GM18907 (cell line): Measurements from ENCODE around the gene RAD52.
A peak's percentile ranks its signal among the peaks of the same experiment; 100 is the strongest.

ENCODE experiments used
- ATAC-seq: cut with Tn5 transposase; IDR thresholded peaks from one replicate; pipeline ENCODE4 v1.9.1; 2021; ENCODE audit warnings: mild to moderate bottlenecking, moderate library complexity; ENCODE audit not compliant: unreplicated experiment

RAD52 gene

DNA sequence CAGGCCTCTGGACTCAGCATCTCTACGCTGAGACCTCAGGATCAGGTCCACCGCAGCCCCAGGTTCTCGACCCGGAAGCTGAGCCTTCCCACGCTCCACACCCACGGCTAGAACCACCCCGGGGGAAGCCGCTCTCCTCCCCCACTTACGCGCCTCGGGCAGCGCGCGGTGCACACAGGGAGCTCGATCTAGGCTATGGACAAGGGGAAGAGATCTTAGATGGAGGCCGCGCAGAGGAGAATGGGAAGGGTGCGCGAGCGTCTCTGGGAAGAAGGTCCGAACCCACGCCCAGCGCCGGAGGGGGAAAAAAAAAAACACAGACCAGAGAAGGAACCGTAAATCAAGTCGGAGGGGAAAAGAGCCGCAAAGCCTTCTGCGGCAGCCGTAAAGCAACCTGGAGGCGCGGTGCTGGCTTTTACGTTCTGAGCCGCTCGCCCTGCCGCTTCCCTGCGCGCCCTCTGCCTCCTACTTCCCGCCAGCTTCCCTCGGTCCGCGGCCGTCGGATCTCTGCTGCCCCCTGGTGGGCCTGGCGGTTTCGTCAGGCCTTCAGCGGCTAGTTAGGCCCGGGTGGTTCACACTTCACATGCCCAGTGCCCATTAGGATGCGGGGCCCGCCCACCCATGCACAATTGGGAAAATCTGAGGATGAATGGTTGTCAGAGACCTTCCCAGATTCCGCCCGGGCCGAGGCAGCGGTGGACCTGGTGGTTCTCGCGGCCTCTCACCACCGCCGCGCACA is at the start of gene RAD52:
TSS of gene RAD52 (minus strand) at position 242 of the 739 bp plus-strand sequence. CDS start 16,636 bp downstream, outside the sequence.
- peak; percentile 87 for ATAC-seq

DNA sequence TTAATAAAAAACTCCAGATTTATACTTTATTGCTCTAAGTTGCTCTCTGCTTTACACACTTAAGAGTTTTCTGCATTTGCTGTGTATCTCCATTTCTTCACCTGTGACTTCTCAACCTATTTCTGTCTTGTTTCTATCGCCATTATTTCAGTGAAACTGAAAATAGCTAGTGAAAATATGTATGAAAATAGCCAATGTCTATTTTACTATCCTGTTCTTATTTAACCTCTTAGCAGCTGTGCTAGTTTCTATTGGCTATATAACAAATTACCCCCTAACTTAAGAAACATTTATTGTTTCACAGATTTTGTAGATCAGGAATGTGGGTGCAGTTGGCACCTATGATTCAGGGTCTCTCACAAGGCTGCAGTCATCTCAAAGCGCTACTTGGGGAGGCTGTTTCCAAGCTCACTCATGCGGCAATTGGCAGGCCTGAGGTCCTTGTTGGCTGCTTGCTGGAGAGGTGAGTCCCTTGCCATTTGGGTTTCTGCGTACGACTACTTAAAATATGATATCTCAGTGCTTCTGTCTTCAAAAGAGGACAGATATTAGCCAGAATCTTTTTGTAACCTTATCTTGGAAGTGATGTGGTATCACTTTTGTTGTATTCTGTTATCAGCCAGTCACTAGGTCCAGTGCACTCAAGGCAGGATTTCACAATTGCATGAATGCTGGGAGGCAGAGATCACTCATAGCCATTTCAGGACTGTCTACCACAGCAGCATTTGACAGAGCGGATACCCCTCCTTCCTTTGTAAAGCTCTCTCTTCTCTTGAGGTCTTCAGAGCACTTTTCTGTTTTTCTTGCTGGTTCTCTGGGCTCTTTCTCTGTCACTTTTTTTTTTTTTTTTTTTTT is 48.8 kb upstream of the RAD52 start:
- ATAC-seq: no peak

DNA sequence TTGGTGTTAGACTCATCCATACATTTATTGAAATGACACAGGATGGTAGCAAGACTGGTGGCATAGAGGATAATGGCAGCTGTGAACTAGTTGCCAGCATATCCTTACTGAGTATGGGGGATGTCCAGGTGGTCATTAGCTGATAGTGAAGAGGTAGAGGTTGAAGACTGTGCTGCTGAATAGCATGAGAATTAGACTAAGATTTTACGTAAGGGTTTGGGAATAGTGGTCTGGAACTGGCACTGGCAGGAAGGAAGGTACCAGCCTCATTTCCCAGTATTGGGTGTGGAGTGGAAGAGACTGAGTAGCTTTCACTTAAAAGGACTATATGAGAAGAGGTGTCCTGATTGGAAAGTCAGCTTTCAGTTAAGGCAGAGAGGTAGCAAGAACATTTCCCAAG is 48.0 kb upstream of the RAD52 start:
- ATAC-seq: no peak

DNA sequence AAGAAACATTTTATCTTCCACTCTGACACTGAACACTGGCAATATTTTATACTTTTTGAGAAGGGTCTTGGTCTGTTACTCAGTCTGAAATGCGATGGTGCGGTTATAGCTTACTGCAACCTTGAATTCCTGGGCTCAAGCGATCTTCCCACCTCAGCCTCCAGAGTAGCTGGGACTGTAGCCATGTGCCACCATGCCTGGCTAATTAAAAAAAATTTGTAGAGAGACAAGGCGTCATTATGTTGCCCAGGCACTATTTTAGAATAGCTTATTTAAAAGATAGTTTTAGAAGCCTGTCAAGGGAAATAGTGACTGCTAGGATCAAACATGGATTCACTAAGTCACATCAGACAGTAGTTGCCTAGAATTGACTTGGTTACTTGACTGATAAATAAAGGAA is 47.4 kb upstream of the RAD52 start:
- ATAC-seq: no peak

DNA sequence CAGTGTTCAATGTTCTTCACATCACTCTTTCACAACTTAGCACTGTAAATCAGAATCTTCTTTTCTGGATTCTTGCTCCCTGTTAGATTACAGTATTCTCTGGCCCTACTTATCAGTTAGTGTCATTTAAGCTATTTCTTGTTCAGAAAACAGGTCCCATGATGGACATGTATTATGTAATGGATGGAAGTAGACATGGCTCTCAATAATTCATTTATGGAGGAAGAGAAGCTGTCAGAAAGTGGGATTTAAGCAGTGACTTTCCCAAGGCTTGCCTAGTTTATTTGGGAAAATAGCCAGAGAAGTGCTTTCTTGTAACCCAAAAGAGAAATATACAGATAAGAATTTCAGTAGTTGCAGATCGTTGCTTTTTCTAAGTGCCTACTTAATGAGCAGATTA is 43.2 kb upstream of the RAD52 start:
- no peak for ATAC-seq

DNA sequence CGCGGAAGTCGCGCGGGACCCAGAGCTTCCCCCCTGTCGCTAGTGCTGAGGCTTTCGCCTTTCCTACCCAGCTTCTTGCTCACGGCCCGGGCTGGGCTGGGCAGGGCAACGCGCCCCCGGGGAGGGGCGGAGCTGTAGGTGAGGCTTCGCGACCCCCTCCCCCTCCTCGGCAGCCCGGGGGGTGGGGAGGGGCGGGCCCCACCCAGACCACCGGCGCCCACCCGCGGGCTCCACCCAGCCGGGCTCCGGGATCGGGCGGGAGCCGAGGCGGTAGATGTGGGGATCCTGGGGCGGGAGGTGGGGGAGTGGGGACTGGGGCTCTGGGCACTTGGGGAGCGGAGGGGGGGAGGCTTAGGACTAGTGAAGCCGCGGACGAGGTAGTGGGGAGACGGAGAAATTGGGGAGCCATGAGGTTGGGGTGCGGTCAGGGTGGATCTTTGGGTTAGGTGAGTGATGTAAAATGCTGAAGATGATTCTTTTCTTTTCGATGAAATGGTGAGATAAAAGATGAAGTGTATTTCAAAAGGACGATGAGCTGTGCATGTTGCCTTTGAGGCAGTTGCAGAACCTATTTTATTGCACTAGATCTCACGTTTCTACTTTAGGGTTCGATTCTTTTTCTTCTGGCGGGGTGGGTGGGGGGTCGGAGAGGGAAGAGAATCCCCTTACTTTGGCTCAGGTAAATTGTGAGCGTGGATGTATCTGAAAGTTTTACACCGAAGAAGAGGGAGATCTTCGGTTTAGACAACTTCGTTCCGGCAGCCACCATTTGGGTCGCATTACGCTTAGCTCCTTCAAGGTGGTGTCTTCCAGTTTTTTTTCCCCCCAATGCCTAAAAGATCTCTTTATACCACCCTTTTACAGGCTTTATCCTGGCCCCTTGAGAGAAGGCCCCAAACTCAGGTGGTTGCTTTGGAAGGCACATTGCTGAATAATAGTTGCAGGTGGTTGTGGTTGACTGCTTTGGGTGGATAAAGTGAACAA is 42.1 kb upstream of the RAD52 start:
- ATAC-seq: peak; percentile 47

DNA sequence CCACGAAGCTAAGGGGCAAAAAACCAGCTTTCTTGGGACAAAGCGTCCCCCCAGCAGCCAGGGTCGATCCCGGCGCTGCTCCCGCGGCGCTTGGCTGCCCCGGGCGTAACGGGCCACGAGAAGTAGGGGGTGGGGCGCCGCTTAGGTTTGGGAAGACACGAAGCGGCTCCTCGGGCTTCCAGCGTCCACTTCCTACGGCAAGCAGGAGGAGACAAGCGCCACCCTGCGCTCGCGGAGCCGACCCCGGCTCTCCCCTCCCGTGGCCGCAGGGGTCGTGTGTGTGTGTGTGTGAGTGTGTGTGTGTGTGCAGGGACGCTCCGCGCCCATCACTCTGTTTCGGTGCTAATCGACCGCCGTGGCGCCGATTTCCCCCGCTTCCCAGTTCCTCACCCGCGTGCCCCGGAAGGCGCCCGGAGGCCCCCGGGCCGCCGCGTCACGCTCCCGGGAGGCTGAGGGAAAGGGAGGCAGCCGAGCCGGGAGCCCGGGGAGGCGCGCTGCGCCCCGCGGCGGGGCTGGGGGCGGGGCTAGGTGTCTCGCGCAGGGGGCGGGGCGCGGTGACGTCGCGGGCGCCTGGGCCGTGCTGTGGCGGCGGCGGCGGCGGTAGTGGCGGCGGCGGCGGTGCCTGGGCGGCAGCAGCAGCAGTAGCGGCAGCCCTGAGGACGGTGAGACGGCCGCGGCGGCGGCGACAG is 41.3 kb upstream of the RAD52 start, which contains the start of gene ERC1:
TSS of gene ERC1 (plus strand) at position 563 of the 689 bp plus-strand sequence. CDS start 36,681 bp downstream, outside the sequence.
- ATAC-seq: peak; percentile 88

DNA sequence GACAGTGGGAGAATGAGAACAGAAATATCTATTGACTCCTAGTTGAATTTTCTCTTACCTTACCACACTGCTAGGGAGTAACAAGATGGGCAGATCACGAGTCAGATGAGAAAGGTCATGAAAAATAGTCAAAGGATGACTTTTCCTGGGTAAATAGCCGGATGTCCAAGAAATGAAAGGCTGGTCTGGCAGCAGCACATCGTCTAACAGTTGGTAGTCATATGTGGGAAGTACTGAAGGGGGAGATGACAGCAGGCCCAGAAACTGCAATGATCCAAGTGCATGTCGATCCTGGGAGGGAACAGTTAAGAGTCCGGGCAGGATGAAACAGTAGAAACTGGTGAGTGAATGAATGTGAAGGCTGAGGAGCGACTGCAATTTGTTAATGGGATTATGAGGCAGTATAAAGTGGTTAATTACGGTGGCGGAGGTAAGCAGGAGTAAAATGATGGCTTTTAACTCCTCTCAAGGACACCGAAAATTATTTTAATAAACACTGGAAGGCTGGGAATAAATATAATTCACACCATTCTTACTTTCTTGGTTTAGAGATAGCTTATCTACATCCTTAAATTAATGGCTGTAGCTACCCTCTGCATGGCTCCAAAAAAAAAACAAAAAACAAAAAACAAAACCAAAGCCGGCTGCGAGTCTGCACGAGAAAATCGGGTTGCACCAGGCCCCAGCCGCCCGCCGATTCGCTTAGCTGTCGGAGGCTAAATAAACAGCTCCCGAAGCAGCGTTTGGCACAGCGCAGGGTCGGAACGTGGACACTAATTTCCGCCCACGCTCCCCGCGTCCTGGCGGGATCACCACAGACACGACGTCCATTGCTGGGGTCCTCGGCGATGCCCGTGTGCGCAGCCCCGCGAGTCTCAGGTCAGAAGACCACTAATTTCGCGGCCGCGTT is 40.5 kb upstream of the RAD52 start:
- ATAC-seq: peak; percentile 16

DNA sequence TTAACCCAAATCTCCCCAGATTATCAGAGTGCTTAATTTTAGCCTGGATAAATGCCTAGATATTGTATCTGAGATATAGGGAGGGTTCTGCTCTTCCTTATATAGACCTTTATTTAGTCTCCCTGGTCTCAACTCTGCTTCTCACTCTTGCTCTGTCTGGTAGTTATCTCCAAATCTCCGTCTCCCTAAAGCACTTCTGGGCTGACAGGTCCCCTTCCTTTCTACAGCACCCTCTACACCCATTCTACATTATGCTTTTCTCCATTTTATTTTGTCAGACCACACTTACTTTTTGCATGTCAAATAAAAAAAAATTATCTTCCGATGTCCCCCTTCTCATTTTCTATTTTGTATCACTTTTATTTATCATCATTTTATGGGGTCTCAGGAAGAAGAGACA is 39.6 kb upstream of the RAD52 start:
- no peak for ATAC-seq

DNA sequence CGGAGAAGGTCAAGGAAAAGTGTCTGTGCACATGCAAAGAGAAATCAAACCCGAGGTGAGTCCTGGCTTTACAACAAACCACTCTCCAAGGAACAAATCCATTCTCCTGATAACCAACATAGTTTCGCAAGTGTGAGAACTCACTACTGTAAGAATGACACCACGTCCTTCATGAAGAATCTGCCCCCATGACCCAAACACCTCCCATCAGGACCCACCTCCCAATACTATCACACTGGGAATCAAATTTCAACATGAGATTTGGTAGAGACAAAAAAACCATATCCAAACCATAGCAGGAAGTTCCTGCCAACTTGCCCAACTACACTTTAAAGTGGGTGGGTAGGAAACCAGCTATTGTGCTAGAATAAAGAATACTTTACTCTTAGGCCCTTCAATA is 39.2 kb upstream of the RAD52 start:
- no peak for ATAC-seq

DNA sequence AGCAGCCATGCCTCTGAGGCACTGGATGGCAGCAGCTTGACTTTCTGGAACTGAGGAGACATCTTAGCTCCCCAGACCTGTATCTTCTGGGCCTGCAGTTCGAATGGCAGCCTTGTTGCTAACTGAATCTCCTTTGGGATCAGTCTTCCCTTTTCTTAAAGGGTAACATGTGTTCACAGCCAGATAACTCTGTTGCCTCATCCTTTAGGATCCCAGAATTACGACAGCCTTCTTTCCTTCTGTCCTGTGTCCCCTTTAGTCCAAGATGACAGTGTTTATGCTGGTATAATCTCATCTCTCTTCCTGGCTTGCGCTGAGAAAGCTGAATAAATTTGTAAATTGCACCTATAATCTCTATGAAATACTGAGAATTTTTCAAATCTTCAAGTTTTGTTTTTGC is 32.5 kb upstream of the RAD52 start:
- no peak for ATAC-seq

DNA sequence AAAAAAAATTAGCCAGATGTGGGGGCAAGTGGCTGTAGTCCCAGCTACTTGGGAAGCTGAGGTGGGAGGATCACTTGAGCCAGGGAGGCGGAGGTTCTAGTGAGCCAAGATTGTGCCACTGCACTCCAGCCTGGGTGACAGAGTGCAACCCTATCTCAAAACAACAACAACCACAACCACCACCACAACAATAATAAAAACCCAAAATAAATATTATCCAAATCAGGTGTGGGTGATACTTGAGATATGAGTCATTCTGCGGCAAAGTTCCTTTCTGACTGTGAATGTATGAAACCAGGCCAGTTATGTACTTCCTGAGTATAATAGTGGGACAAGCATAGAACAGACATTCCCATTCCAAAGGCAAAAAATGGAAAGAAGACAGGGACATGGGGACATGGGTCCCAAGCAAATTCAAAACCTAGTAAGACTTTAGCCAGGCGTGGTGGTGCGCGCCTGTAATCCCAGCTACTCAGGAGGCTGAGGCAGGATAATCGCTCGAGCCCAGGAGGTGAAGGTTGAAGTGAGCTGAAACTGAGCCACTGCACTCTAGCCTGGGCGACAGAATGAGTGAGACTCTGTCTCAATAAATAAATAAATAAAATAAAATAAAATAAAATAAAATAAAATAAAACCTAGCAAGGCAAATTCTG is 31.8 kb upstream of the RAD52 start:
- no peak for ATAC-seq

DNA sequence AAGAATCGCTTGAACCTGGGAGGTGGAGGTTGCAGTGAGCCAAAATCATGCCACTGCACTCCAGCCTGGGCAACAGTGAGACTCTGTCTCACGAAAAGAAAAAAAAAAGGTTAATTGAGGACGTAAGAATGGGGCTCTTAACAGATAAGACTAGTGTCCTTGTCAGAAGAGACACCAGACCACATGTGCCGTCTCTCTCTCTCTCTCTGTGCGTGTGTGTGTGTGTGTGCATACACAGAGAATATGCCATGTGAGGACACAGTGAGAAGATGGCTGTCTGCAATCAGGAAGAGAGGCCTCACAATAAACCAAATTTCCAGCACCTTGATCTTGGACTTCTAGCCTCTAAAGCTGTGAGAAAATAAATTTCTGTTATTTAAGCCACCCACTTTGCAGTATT is 29.9 kb upstream of the RAD52 start:
- ATAC-seq: no peak

DNA sequence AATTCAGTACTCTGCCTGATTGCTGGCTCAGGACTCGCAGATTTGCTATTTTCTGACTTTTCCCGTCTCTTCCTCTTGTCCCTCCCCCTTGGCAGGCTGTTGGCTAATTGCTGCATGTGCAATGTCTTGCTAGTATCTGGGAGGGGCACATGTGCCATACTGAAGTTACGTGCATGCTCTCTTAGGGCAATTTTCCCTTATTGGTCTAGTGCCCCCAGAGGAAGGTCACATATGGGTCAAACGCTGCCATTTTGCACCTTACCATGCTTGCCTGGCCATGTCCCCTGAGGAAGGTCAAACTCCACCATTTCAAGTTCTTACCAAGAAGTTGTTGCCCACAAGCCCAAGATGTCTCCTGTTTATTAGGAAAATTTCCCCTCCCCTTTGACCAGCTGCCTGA is 27.7 kb upstream of the RAD52 start:
- no peak for ATAC-seq

DNA sequence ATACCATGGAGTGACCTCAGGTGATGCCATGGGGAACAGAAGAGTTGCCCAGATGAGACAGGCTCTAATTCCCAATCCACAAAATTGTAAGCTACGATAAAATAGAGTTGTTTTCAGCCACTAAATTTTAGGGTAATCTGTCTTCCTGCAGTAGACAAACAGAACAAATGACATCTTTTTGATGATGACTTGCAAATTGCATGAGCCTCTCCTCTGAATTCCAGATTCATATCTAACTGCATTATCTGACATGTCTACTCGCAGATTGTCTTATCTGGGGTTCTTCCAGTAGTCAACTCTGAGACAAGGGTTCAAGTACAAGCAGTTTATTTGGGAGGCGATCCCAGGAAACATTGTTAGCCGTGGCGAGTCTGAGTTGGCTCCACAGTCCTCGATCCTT is 27.1 kb upstream of the RAD52 start:
- no peak for ATAC-seq

DNA sequence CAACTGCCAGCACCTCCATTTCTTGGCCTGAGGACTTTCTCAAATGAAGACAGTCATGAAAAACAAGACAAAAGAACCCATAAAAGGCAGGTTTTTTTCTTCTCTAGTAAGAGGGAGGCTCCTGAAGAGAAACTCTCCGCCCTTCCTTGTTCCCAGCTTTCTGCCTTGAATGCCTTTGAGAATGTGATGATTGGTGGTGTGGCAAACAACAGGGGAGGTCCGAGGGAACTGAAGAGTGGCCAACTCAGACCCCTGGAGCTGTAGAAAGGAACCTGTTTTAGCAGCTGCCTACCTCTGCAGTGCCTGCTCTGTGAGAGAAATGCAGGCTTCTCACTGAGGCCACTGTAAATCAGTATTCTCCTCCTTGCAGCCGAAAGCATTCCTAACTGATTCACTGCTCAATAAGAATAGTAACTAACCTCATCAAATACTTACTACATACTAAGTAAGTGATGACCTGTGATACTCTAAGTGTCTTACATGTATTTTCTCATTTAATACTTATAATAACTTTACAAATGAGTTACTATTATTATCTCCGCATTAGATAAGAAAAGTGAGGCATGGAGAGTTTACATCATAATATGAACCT is 24.9 kb upstream of the RAD52 start:
- no peak for ATAC-seq

DNA sequence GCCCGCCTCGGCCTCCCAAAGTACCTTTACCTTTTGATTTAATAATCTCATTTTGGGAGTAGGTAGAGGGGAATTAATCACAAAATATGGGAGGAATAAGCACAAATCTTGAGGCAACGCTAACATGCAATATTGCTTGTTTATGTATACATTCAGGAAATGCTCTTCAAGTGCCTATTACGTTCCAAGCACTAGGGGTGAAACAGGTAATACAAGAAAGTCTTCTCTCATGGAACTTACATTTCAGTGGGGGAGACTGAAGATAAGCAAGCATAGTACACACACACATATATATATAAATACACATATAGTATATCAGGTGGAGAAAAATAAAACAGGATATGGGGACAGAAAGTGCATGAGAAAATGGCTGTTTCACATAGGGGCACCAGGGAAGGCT is 22.5 kb upstream of the RAD52 start:
- no peak for ATAC-seq

DNA sequence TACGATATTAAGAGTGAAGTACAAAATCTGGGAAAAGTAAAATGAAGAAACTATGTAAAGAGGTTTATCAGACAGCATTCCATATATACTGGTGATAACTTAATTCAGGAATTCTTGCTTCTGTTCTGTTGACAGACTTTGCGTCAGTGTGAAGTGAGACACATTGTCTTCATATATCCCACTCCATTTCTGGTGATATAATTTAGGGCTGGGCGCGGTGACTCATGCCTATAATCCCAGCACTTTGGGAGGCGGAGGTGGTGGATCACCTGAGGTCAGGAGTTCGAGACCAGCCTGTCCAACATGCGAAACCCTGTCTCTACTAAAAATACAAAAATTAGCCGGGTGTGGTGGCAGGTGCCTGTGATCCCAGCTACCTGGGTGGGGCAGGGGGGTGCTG is 20.3 kb upstream of the RAD52 start:
- no peak for ATAC-seq
